Neuronal stem cell (in vitro differentiated cells): ENCODE results near the gene HSPA1B.

Experiments
- DNase-seq: peaks from one replicate; pipeline ENCODE4 v3.0.0-alpha.2; 2013; ENCODE audit warnings: low spot score
- H2AFZ ChIP-seq: one replicate; pipeline ENCODE4 v1.6.1; 2013; ENCODE audit warnings: mild to moderate bottlenecking, low read length, inconsistent platforms
- H2AK5ac ChIP-seq: 2 replicates; pipeline ENCODE4 v1.6.1; 2013; ENCODE audit warnings: low read depth, mild to moderate bottlenecking, inconsistent platforms, low read length, moderate library complexity, mixed read lengths
- H2BK120ac ChIP-seq: 2 replicates; pipeline ENCODE4 v1.6.1; 2013; ENCODE audit warnings: low read depth, mild to moderate bottlenecking, inconsistent platforms, low read length, moderate library complexity, mixed read lengths
- H2BK12ac ChIP-seq: one replicate; pipeline ENCODE4 v1.6.1; 2013; ENCODE audit warnings: low read length, inconsistent platforms
- H2BK15ac ChIP-seq: 2 replicates; pipeline ENCODE4 v1.6.1; 2013; ENCODE audit warnings: mild to moderate bottlenecking, low read length, inconsistent platforms, mixed read lengths
- H2BK5ac ChIP-seq: one replicate; pipeline ENCODE4 v1.6.1; 2013; ENCODE audit warnings: inconsistent platforms, mild to moderate bottlenecking, low read length, moderate library complexity
- H3K14ac ChIP-seq: one replicate; pipeline ENCODE4 v1.6.1; 2013; ENCODE audit warnings: low read length, inconsistent platforms
- H3K18ac ChIP-seq: 2 replicates; pipeline ENCODE4 v1.6.1; 2013; ENCODE audit warnings: low read length, inconsistent platforms
- H3K23ac ChIP-seq: 2 replicates; pipeline ENCODE4 v1.6.1; 2013; ENCODE audit warnings: low read depth, mild to moderate bottlenecking, mixed read lengths, low read length, inconsistent platforms; ENCODE audit not compliant: poor library complexity
- H3K27ac ChIP-seq: replicated peaks from 3 replicates; pipeline ENCODE4 v1.5.1; 2013; ENCODE audit warnings: low read length, inconsistent platforms
- H3K27me3 ChIP-seq, 3 experiments: 2 replicates each; pipeline ENCODE4 v1.6.1; 2013; ENCODE audit warnings: low read length in 3 of 3, mild to moderate bottlenecking in 2 of 3, inconsistent platforms in 1 of 3, low read depth in 1 of 3, mixed read lengths in 1 of 3, moderate library complexity in 1 of 3; ENCODE audit not compliant: control insufficient read depth in 3 of 3, insufficient read depth in 3 of 3
- H3K36me3 ChIP-seq, 2 donors: replicated peaks in 1 of 2; 2 replicates each; pipeline ENCODE4 v1.6.1; 2013; ENCODE audit warnings: low read length in 2 of 2; ENCODE audit not compliant: control insufficient read depth in 2 of 2, insufficient read depth in 2 of 2
- H3K4ac ChIP-seq: 2 replicates; pipeline ENCODE4 v1.6.1; 2013; ENCODE audit warnings: inconsistent platforms, mild to moderate bottlenecking, low read length, moderate library complexity
- H3K4me1 ChIP-seq, 2 donors: 1 replicate in 1 of 2; 2 replicates in 1 of 2; pipeline ENCODE4 v1.6.1; 2013; ENCODE audit warnings: low read length in 2 of 2, low read depth in 1 of 2; ENCODE audit not compliant: control insufficient read depth in 2 of 2, insufficient read depth in 1 of 2
- H3K4me2 ChIP-seq: one replicate; pipeline ENCODE4 v1.6.1; 2013; ENCODE audit warnings: mild to moderate bottlenecking, low read length, inconsistent platforms; ENCODE audit not compliant: insufficient read depth, poor library complexity, severe bottlenecking
- H3K4me3 ChIP-seq, 2 donors: 2 replicates each; pipeline ENCODE4 v1.5.1; 2013; ENCODE audit warnings: low read length in 2 of 2, mild to moderate bottlenecking in 2 of 2, inconsistent platforms in 1 of 2, moderate library complexity in 1 of 2
- H3K79me1 ChIP-seq: one replicate; pipeline ENCODE4 v1.6.1; 2013; ENCODE audit warnings: low read depth, mild to moderate bottlenecking, inconsistent platforms, low read length, moderate library complexity
- H3K9ac ChIP-seq: one replicate; pipeline ENCODE4 v1.6.1; 2013; ENCODE audit warnings: mild to moderate bottlenecking, low read depth, low read length, inconsistent platforms; ENCODE audit not compliant: poor library complexity
- H3K9me3 ChIP-seq, 2 donors: replicated peaks in 1 of 2; 2 replicates each; pipeline versions ENCODE3 to v1.6.1; 2013; ENCODE audit warnings: low read length in 2 of 2, mild to moderate bottlenecking in 2 of 2, inconsistent platforms in 1 of 2, low read depth in 1 of 2, mixed read lengths in 1 of 2, moderate library complexity in 1 of 2; ENCODE audit not compliant: control insufficient read depth in 2 of 2, insufficient read depth in 1 of 2
- H4K8ac ChIP-seq: one replicate; pipeline ENCODE4 v1.6.1; 2013; ENCODE audit warnings: low read depth, mild to moderate bottlenecking, inconsistent platforms, low read length, moderate library complexity
- H4K91ac ChIP-seq: one replicate; pipeline ENCODE4 v1.6.1; 2013; ENCODE audit warnings: low read length, low read depth, mild to moderate bottlenecking, inconsistent platforms; ENCODE audit not compliant: poor library complexity
- WGBS, 2 donors: extraction: QIAGEN DNeasy Blood & Tissue Kit; methylation state at CpG; one replicate each; pipeline ENCODE4 v1.1.7; 2013; ENCODE audit warnings: missing lambda C conversion rate in 2 of 2, mixed read lengths in 1 of 2; ENCODE audit not compliant: insufficient read length in 2 of 2, insufficient replicate concordance in 1 of 2; ENCODE audit errors: extremely low coverage in 2 of 2; 5-methylcytosine and 5-hydroxymethylcytosine counted together

Gene HSPA1B

DNA sequence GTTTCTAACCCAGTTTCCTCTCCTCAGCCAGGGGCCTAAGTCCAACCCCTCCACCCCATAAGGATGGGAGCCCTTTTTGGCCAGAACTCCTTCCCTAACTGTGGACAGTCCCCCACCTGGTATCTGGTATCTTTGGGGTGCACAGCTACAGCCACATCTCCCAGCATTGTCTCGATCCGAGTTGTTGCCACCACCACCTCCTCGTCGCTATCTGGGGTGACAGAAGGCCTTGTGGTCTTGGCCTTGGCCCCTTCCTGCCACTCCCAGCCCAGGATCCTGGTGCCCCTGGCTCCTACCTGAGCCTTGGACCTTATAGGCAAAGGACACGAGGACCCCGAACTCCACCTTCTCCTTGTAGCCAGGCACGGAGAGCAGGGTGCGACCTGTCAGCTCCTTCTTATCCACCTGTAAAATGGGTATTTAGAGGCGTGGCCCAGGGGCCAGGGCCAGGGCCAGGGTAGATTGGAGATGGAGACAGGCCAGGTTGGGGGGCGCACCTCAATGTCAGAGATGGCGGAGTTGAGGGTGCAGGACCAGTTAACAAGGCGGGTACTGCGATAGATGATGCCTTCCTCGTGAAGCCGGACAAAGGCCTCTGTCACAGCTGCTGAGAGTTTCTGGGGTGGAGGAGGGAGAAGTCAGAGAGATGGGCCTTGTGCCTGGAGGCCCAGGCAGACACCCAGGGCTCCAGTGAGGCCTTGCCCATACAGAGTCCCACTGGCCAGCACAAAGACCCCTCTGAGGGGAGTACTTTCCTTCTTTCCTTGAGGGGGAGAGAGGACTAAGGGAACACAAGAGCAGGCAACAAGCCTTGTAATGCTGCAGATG, 43.2 kb upstream of the HSPA1B start:
- H4K8ac ChIP-seq = no peak overlapping the region
- no peak overlapping the region for H2AFZ ChIP-seq
- H3K4me2 ChIP-seq = no peak overlapping the region
- H3K4ac ChIP-seq = no peak overlapping the region
- no peaks in the 10 kb centered on the region for H3K27me3 ChIP-seq
- no peaks in the 10 kb centered on the region for H3K9me3 ChIP-seq
- no peak overlapping the region for H4K91ac ChIP-seq
- DNase-seq = no peak
- H3K23ac ChIP-seq = peak overlapping the region; percentile 25
- H2AK5ac ChIP-seq = no peak overlapping the region
- no peak overlapping the region for H3K14ac ChIP-seq
- H3K36me3 ChIP-seq = peaks cover 51 to 90% of the 10 kb centered on the region in 2 donors
- no CpG with 5 or more reads among the region's 15 CpGs for WGBS, 2 donors
- no peak overlapping the region for H2BK120ac ChIP-seq
- no peak overlapping the region for H2BK12ac ChIP-seq
- no peak overlapping the region for H3K4me3 ChIP-seq
- no peak overlapping the region for H3K9ac ChIP-seq
- H3K27ac ChIP-seq = no peak overlapping the region
- H3K79me1 ChIP-seq = peaks cover 2% of the 10 kb centered on the region
- H2BK15ac ChIP-seq = no peak overlapping the region
- H2BK5ac ChIP-seq = no peak overlapping the region
- H3K18ac ChIP-seq = no peak overlapping the region
- no peaks in the 10 kb centered on the region for H3K4me1 ChIP-seq

DNA sequence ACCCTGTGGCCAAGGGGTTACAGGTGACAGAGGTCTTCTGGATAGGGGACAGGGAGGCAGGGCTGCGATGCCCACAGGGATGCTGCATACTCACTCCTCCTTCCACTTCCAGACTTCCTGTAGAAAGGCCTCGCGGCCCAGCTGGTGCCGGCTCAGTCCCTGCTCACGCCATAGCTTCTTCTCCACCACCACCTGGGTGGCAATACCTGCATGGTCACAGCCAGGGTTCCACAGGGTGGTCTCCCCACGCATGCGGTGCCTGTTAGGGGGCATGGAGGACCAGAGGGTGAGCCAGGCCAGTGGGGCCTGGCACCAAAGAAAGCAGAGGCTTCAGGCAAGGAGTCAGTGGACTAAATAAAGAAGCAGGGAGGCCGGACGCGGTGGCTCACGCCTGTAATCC, 42.1 kb upstream of the HSPA1B start:
- Histone ChIP-seq H2BK5ac (no peak overlapping the region), H3K9me3 (no peaks in the 10 kb centered on the region), H3K9ac (no peak overlapping the region), H2BK120ac (no peak overlapping the region), H3K27ac (no peak overlapping the region), H3K14ac (no peak overlapping the region), H2AFZ (no peak overlapping the region), H4K91ac (no peak overlapping the region), H2BK15ac (no peak overlapping the region), H4K8ac (no peak overlapping the region), H3K79me1 (peaks cover 2% of the 10 kb centered on the region), H2BK12ac (no peak overlapping the region), H3K4me2 (no peak overlapping the region), H3K4me3 (peak overlapping the region in 1 of 2 donors; percentile 49), H3K4ac (no peak overlapping the region), H3K18ac (no peak overlapping the region), H3K4me1 (no peaks in the 10 kb centered on the region), H3K36me3 (peaks cover 48 to 89% of the 10 kb centered on the region in 2 donors), H2AK5ac (no peak overlapping the region), H3K27me3 (no peaks in the 10 kb centered on the region), H3K23ac (no peak overlapping the region)
- WGBS, 2 donors = no CpG with 5 or more reads among the region's 11 CpGs
- no peak for DNase-seq

DNA sequence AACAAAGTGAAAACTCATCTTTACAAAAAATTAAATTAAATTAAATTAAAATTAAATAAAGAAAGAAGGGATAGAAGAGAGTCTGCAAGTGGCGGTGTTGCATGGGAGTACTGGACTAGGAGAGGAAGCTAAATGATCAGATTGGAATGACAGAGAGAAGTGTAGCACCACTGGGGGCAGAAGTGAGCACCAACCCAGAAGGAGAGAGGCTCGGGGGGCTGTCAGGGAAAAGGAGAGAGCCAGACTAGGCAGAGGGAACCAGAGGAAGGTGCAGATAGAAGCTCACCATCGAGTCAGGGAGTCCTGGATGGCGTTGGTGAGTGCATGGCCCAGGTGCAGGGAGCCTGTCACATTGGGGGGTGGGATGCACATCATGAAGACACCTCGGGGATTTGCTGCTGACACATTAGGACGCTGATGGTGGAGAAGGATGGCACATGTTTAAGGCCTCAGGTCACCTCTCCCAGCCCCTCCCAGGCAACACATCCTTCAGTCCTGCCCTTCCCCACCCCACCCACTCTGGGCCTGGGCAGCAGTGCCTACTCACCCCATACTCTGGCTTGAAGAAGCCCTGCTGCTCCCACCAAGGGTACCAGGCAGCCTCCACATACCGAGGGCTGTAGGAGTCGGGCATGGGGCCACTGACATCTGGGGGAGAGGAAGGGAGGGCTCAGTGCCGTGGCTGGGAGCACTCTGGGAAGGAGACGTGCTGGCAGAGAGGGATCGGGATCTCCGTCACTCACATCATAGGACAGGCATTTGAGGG, 36.0 kb upstream of the HSPA1B start:
- Histone ChIP-seq H2AK5ac (peak overlapping the region; percentile 11), H3K18ac (no peak overlapping the region), H3K27ac (no peak overlapping the region), H2BK15ac (no peak overlapping the region), H4K8ac (no peak overlapping the region), H3K14ac (no peak overlapping the region), H3K4me3 (peak overlapping the region in 1 of 2 donors; percentile 5), H2AFZ (no peak overlapping the region), H3K36me3 (peaks cover 15 to 59% of the 10 kb centered on the region in 2 donors), H3K27me3 (no peaks in the 10 kb centered on the region), H2BK5ac (no peak overlapping the region), H3K9me3 (no peaks in the 10 kb centered on the region), H3K79me1 (no peaks in the 10 kb centered on the region), H3K4me1 (peaks cover 2 to 5% of the 10 kb centered on the region in 2 donors), H4K91ac (no peak overlapping the region), H2BK12ac (no peak overlapping the region), H3K4me2 (no peak overlapping the region), H3K9ac (no peak overlapping the region), H2BK120ac (no peak overlapping the region), H3K23ac (no peak overlapping the region), H3K4ac (no peak overlapping the region)
- peak; percentile 55 for DNase-seq
- 100% methylated on average over 1 of the region's 12 CpGs; no CpG with 5 or more reads in 1 of the 2 donors for WGBS, 2 donors

DNA sequence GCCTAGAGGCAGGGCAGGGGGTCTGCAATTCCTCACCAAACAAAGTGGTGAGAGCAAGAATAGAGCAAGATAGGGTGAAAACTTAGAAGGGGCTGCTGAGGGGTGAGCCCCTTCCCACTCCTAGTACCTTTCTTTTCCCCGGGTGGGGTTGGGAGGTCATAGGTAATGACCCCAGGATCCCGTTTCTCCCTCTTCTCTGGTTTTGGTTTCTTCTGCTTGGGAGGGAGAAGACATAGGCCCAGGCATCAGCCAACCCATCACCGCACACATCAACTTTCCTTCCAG, 35.5 kb upstream of the HSPA1B start:
- Histone ChIP-seq H3K4me1 (peaks cover 2 to 5% of the 10 kb centered on the region in 2 donors), H3K4ac (no peak overlapping the region), H3K9ac (no peak overlapping the region), H3K9me3 (no peaks in the 10 kb centered on the region), H3K79me1 (no peaks in the 10 kb centered on the region), H3K4me3 (no peak overlapping the region), H3K23ac (no peak overlapping the region), H2BK12ac (no peak overlapping the region), H3K36me3 (peaks cover 15 to 59% of the 10 kb centered on the region in 2 donors), H2BK120ac (no peak overlapping the region), H2BK5ac (no peak overlapping the region), H2AFZ (no peak overlapping the region), H4K91ac (no peak overlapping the region), H2AK5ac (no peak overlapping the region), H2BK15ac (no peak overlapping the region), H3K14ac (no peak overlapping the region), H4K8ac (no peak overlapping the region), H3K27ac (no peak overlapping the region), H3K4me2 (no peak overlapping the region), H3K18ac (no peak overlapping the region), H3K27me3 (no peaks in the 10 kb centered on the region)
- no peak for DNase-seq
- no CpG with 5 or more reads among the region's 3 CpGs for WGBS, 2 donors
